Loucy (cell line): ENCODE results near the gene WNK2.

ENCODE experiments used
- CTCF ChIP-seq: fragments of 200-600 bp; sonication (generic); conservative IDR thresholded peaks from 2 replicates; pipeline ENCODE4 v1.5.1; 2014; ENCODE audit warnings: mild to moderate bottlenecking, antibody characterized with exemption, low read length
- EZH2phosphoT487 ChIP-seq: fragments of 200-600 bp; IDR thresholded peaks from 2 replicates; pipeline ENCODE4 v1.6.1; 2018; ENCODE audit warnings: antibody characterized with exemption, mild to moderate bottlenecking, moderate library complexity, borderline replicate concordance

GRCh38 chr9:93233033-93233432, 49.1 kb downstream of the WNK2 start:
- TF ChIP-seq CTCF (no peak), EZH2phosphoT487 (no peak)
